IPS-20b (cell line): ENCODE measurements around the gene PSMG4.

ENCODE experiments used
- H3K27ac ChIP-seq: one replicate; pipeline ENCODE4 v1.5.1; 2013; ENCODE audit warnings: low read length
- H3K27me3 ChIP-seq: 2 replicates; pipeline ENCODE4 v1.6.1; 2013; ENCODE audit warnings: mild to moderate bottlenecking, low read length, inconsistent platforms; ENCODE audit not compliant: insufficient read depth
- H3K36me3 ChIP-seq: 2 replicates; pipeline ENCODE4 v1.6.1; 2013; ENCODE audit warnings: low read depth, mild to moderate bottlenecking, inconsistent platforms, low read length, moderate library complexity; ENCODE audit not compliant: insufficient read depth
- H3K4me1 ChIP-seq: 2 replicates; pipeline ENCODE4 v1.6.1; 2013; ENCODE audit warnings: mild to moderate bottlenecking, control low read depth, inconsistent platforms, low read length, moderate library complexity; ENCODE audit not compliant: insufficient read depth
- H3K4me3 ChIP-seq: 2 replicates; pipeline ENCODE4 v1.5.1; 2013; ENCODE audit warnings: mild to moderate bottlenecking, low read length, inconsistent platforms
- H3K9ac ChIP-seq: 2 replicates; pipeline ENCODE4 v1.6.1; 2013; ENCODE audit warnings: low read depth, mild to moderate bottlenecking, inconsistent platforms, low read length, moderate library complexity
- H3K9me3 ChIP-seq: 2 replicates; pipeline ENCODE4 v1.6.1; 2013; ENCODE audit warnings: mild to moderate bottlenecking, low read depth, low read length, inconsistent platforms; ENCODE audit not compliant: insufficient read depth

The PSMG4 gene

GRCh38 chr6:3287976-3288707, 29.4 kb downstream of the PSMG4 start:
- Histone ChIP-seq H3K36me3 (peaks cover 8% of the 10 kb centered on the region; the same call in 1 of the 2 replicates), H3K27ac (no peak overlapping the region), H3K4me1 (no peaks in the 10 kb centered on the region), H3K9me3 (no peaks in the 10 kb centered on the region), H3K27me3 (no peaks in the 10 kb centered on the region), H3K9ac (no peak overlapping the region), H3K4me3 (no peak overlapping the region)

- no peak overlapping the region for H3K27ac ChIP-seq
- H3K9ac ChIP-seq = no peak overlapping the region
- peaks cover 4% of the 10 kb centered on the region; the same call in 1 of the 2 replicates for H3K36me3 ChIP-seq
- no peaks in the 10 kb centered on the region for H3K4me1 ChIP-seq
- no peaks in the 10 kb centered on the region for H3K9me3 ChIP-seq
- H3K27me3 ChIP-seq = no peaks in the 10 kb centered on the region
- H3K4me3 ChIP-seq = no peak overlapping the region
Measured at GRCh38 chr6:3288711-3289663, 30.2 kb downstream of the PSMG4 start.

GRCh38 chr6:3289664-3290055, 30.9 kb downstream of the PSMG4 start:
- no peaks in the 10 kb centered on the region for H3K4me1 ChIP-seq
- peaks cover 4% of the 10 kb centered on the region; the same call in 1 of the 2 replicates for H3K36me3 ChIP-seq
- no peaks in the 10 kb centered on the region for H3K27me3 ChIP-seq
- H3K4me3 ChIP-seq = no peak overlapping the region
- no peak overlapping the region for H3K27ac ChIP-seq
- no peaks in the 10 kb centered on the region for H3K9me3 ChIP-seq
- H3K9ac ChIP-seq = no peak overlapping the region

GRCh38 chr6:3290149-3290930, 31.6 kb downstream of the PSMG4 start:
- H3K27me3 ChIP-seq = no peaks in the 10 kb centered on the region
- H3K4me1 ChIP-seq = no peaks in the 10 kb centered on the region
- no peak overlapping the region for H3K4me3 ChIP-seq
- H3K27ac ChIP-seq = no peak overlapping the region
- no peak overlapping the region for H3K9ac ChIP-seq
- H3K9me3 ChIP-seq = no peaks in the 10 kb centered on the region
- H3K36me3 ChIP-seq = no peaks in the 10 kb centered on the region; the same call in 1 of the 2 replicates

GRCh38 chr6:3290931-3291211, 32.1 kb downstream of the PSMG4 start:
- H3K4me1 ChIP-seq = no peaks in the 10 kb centered on the region

GRCh38 chr6:3291346-3291745, 32.6 kb downstream of the PSMG4 start:
- no peak overlapping the region for H3K27ac ChIP-seq
- H3K4me3 ChIP-seq = no peak overlapping the region
- H3K9me3 ChIP-seq = no peaks in the 10 kb centered on the region
- H3K9ac ChIP-seq = no peak overlapping the region
- H3K4me1 ChIP-seq = no peaks in the 10 kb centered on the region
- H3K36me3 ChIP-seq = no peaks in the 10 kb centered on the region; the same call in 1 of the 2 replicates
- H3K27me3 ChIP-seq = no peaks in the 10 kb centered on the region

More at GRCh38 chr6:3290931-3291211, 32.1 kb downstream of the PSMG4 start:
- Histone ChIP-seq H3K4me3 (no peak overlapping the region), H3K27me3 (no peaks in the 10 kb centered on the region), H3K27ac (no peak overlapping the region), H3K9ac (no peak overlapping the region), H3K36me3 (no peaks in the 10 kb centered on the region; the same call in 1 of the 2 replicates), H3K9me3 (no peaks in the 10 kb centered on the region)

- H3K9ac ChIP-seq = no peak overlapping the region
- no peaks in the 10 kb centered on the region for H3K4me1 ChIP-seq
- no peak overlapping the region for H3K27ac ChIP-seq
- peaks cover under 1% of the 10 kb centered on the region; the same call in 1 of the 2 replicates for H3K36me3 ChIP-seq
- H3K27me3 ChIP-seq = no peaks in the 10 kb centered on the region
- no peak overlapping the region for H3K4me3 ChIP-seq
- no peaks in the 10 kb centered on the region for H3K9me3 ChIP-seq
Measured at GRCh38 chr6:3291987-3292386, 33.2 kb downstream of the PSMG4 start.

GRCh38 chr6:3292431-3293197, 33.9 kb downstream of the PSMG4 start:
- Histone ChIP-seq H3K9me3 (no peaks in the 10 kb centered on the region), H3K4me1 (no peaks in the 10 kb centered on the region), H3K27me3 (no peaks in the 10 kb centered on the region), H3K9ac (no peak overlapping the region), H3K4me3 (no peak overlapping the region), H3K36me3 (peaks cover 7% of the 10 kb centered on the region), H3K27ac (no peak overlapping the region)

GRCh38 chr6:3293271-3294155, 34.8 kb downstream of the PSMG4 start:
- no peak overlapping the region for H3K9ac ChIP-seq
- peaks cover 11% of the 10 kb centered on the region for H3K36me3 ChIP-seq
- no peak overlapping the region for H3K4me3 ChIP-seq
- no peak overlapping the region for H3K27ac ChIP-seq
- no peaks in the 10 kb centered on the region for H3K9me3 ChIP-seq
- no peaks in the 10 kb centered on the region for H3K4me1 ChIP-seq
- H3K27me3 ChIP-seq = no peaks in the 10 kb centered on the region

- Histone ChIP-seq H3K4me1 (no peaks in the 10 kb centered on the region), H3K27me3 (no peaks in the 10 kb centered on the region), H3K9ac (no peak overlapping the region), H3K9me3 (no peaks in the 10 kb centered on the region), H3K4me3 (no peak overlapping the region), H3K36me3 (peaks cover 11% of the 10 kb centered on the region), H3K27ac (no peak overlapping the region)
Measured at GRCh38 chr6:3294396-3294795, 35.6 kb downstream of the PSMG4 start.
